Liver (tissue), 9 donors: ENCODE measurements around the gene TENM3. TPM values are rescaled to one million over a fixed set of nuclear protein-coding genes. Genes with fewer than 3 reads are reported as not detected.

Experiments used
- DNase-seq: peaks from one replicate; pipeline ENCODE4 v3.0.0-alpha.2; 2017; ENCODE audit warnings: low spot score
- H3K27ac ChIP-seq, 2 donors: one replicate each; pipeline ENCODE4 v1.7.0; 2013; ENCODE audit warnings: inconsistent platforms in 2 of 2, low read length in 2 of 2, control low read depth in 1 of 2, low read depth in 1 of 2, mild to moderate bottlenecking in 1 of 2
- H3K27me3 ChIP-seq, 4 donors: one replicate each; pipeline versions ENCODE4 v1.6.1 to v1.7.0; 2013; ENCODE audit warnings: low read length in 3 of 4, inconsistent platforms in 1 of 4, mild to moderate bottlenecking in 1 of 4, moderate library complexity in 1 of 4; ENCODE audit not compliant: control insufficient read depth in 4 of 4, insufficient read depth in 4 of 4
- H3K36me3 ChIP-seq, 4 donors: one replicate each; pipeline versions ENCODE4 v1.6.1 to v1.7.0; 2013; ENCODE audit warnings: low read length in 3 of 4, mild to moderate bottlenecking in 3 of 4, low read depth in 1 of 4, moderate library complexity in 1 of 4; ENCODE audit not compliant: control insufficient read depth in 4 of 4, insufficient read depth in 3 of 4
- H3K4me1 ChIP-seq, 4 donors: one replicate each; pipeline versions ENCODE4 v1.6.1 to v1.7.0; 2013; ENCODE audit warnings: low read length in 3 of 4, mild to moderate bottlenecking in 3 of 4, moderate library complexity in 1 of 4; ENCODE audit not compliant: control insufficient read depth in 4 of 4, insufficient read depth in 4 of 4
- H3K4me3 ChIP-seq, 3 donors: one replicate each; pipeline versions ENCODE4 v1.6.1 to v1.7.0; 2013; ENCODE audit warnings: low read length in 3 of 3, control low read depth in 1 of 3, low read depth in 1 of 3, mild to moderate bottlenecking in 1 of 3
- H3K9ac ChIP-seq, 2 donors: one replicate each; pipeline ENCODE4 v1.7.0; 2013; ENCODE audit warnings: low read length in 2 of 2, mild to moderate bottlenecking in 2 of 2, moderate library complexity in 2 of 2, control low read depth in 1 of 2, low read depth in 1 of 2
- H3K9me3 ChIP-seq, 4 donors: one replicate each; pipeline versions ENCODE4 v1.6.1 to v1.7.0; 2013; ENCODE audit warnings: low read length in 3 of 4; ENCODE audit not compliant: control insufficient read depth in 4 of 4
- ATF3 ChIP-seq: IDR thresholded peaks from 2 replicates; pipeline ENCODE4 v1.6.1; 2016; ENCODE audit warnings: antibody characterized with exemption
- CTCF ChIP-seq: fragments of 150-350 bp; IDR thresholded peaks from 2 replicates; pipeline ENCODE4 v1.5.1; 2017; ENCODE audit warnings: improper control_type of control experiment, low read depth, low read length; ENCODE audit not compliant: missing input control
- EGR1 ChIP-seq, 2 donors: IDR thresholded peaks; 2 replicates each; pipeline ENCODE4 v1.6.1; 2016 to 2018; ENCODE audit warnings: antibody characterized with exemption in 2 of 2, low read depth in 2 of 2
- FOXA1 ChIP-seq: IDR thresholded peaks from 2 replicates; pipeline ENCODE4 v1.6.1; 2016; ENCODE audit warnings: antibody characterized with exemption
- FOXA2 ChIP-seq: IDR thresholded peaks from 2 replicates; pipeline ENCODE4 v1.6.1; 2016; ENCODE audit warnings: antibody characterized with exemption
- GABPA ChIP-seq, 2 donors: IDR thresholded peaks in 1 of 2; conservative IDR thresholded peaks in 1 of 2; 2 replicates each; pipeline ENCODE4 v1.6.1; 2016; ENCODE audit warnings: antibody characterized with exemption in 2 of 2, mild to moderate bottlenecking in 1 of 2, moderate library complexity in 1 of 2
- HNF4A ChIP-seq, 2 donors: conservative IDR thresholded peaks; 2 replicates each; pipeline ENCODE4 v1.6.1; 2016; ENCODE audit warnings: antibody characterized with exemption in 2 of 2, mild to moderate bottlenecking in 2 of 2
- HNF4G ChIP-seq: IDR thresholded peaks from 2 replicates; pipeline ENCODE4 v1.6.1; 2016; ENCODE audit warnings: antibody characterized with exemption
- JUND ChIP-seq, 2 donors: IDR thresholded peaks; 2 replicates each; pipeline ENCODE4 v1.6.1; 2016; ENCODE audit warnings: antibody characterized with exemption in 2 of 2
- MAX ChIP-seq: IDR thresholded peaks from 2 replicates; pipeline ENCODE4 v1.6.1; 2016; ENCODE audit warnings: antibody characterized with exemption
- NR2F2 ChIP-seq: IDR thresholded peaks from 2 replicates; pipeline ENCODE4 v1.6.1; 2016; ENCODE audit warnings: antibody characterized with exemption
- RAD21 ChIP-seq, 2 donors: IDR thresholded peaks; 2 replicates each; pipeline ENCODE4 v1.6.1; 2016; ENCODE audit warnings: antibody characterized with exemption in 2 of 2, mild to moderate bottlenecking in 2 of 2
- REST ChIP-seq: IDR thresholded peaks from 2 replicates; pipeline ENCODE4 v1.6.1; 2016; ENCODE audit warnings: antibody characterized with exemption, mild to moderate bottlenecking
- RXRA ChIP-seq, 2 donors: IDR thresholded peaks; 2 replicates each; pipeline ENCODE4 v1.6.1; 2017 to 2018; ENCODE audit warnings: antibody characterized with exemption in 2 of 2, mild to moderate bottlenecking in 1 of 2
- SP1 ChIP-seq: IDR thresholded peaks from 2 replicates; pipeline ENCODE4 v1.6.1; 2018; ENCODE audit warnings: antibody characterized with exemption, mild to moderate bottlenecking
- TAF1 ChIP-seq: conservative IDR thresholded peaks from 2 replicates; pipeline ENCODE4 v1.6.1; 2016; ENCODE audit warnings: antibody characterized with exemption, mild to moderate bottlenecking
- YY1 ChIP-seq: IDR thresholded peaks from 2 replicates; pipeline ENCODE4 v1.6.1; 2016; ENCODE audit warnings: antibody characterized with exemption, mild to moderate bottlenecking
- WGBS: extraction: QIAGEN DNeasy Blood & Tissue Kit; methylation state at CpG from one replicate; pipeline ENCODE4 v1.1.7; 2013; 5-methylcytosine and 5-hydroxymethylcytosine counted together
- polyA plus RNA-seq, 2 donors: library from polyadenylated mRNA; stranded (reverse) in 1 of 2; unstranded in 1 of 2; fragments of 200-250 nt in 1 of 2; fragments of >200 nt in 1 of 2; fragmentation: Nextera tagmentation in 1 of 2; extraction: Ambion mirVana in 1 of 2; gene quantifications; one replicate each; pipeline versions ENCODE4 v1.2.1 to v1.2.3, GENCODE V29; 2013 to 2015
- total RNA-seq, 2 donors: library from RNA; depleted of rRNA; stranded (reverse); fragments of >200 nt; gene quantifications; one replicate each; pipeline ENCODE4 v1.2.3, GENCODE V29; 2014
- donor health status: healthy.
- donor health status: healthy.
- donor health status: healthy.
- donor health status: healthy.
- donor health status: healthy.

Gene TENM3
- total and polyA plus RNA-seq, 4 donors = 0.32 to 16.8 (median 0.70) TPM

GRCh38 chr4:182765987-182766856 is 523.0 kb downstream of the TENM3 start:
- H3K36me3 ChIP-seq = no peaks in the 10 kb centered on the region
- no peak overlapping the region for H3K4me3 ChIP-seq
- TF ChIP-seq RXRA (IDR thresholded peaks at IDR 0.05) (no peak), CTCF (no peak), NR2F2 (no peak), GABPA (IDR thresholded peaks at IDR 0.05 in 1 of 2, conservative IDR thresholded peaks at IDR 0.05 in 1 of 2) (no peak), FOXA2 (no peak), MAX (no peak), TAF1 (no peak), SP1 (no peak), HNF4A (conservative IDR thresholded peaks at IDR 0.05) (no peak), JUND (IDR thresholded peaks at IDR 0.05) (no peak), HNF4G (no peak), EGR1 (IDR thresholded peaks at IDR 0.05; ENCODE audit: low read depth in 2 of 2) (no peak), YY1 (no peak)
- no peaks in the 10 kb centered on the region for H3K4me1 ChIP-seq
- H3K27me3 ChIP-seq = no peaks in the 10 kb centered on the region
- no peaks in the 10 kb centered on the region for H3K9me3 ChIP-seq
- H3K9ac ChIP-seq = no peak overlapping the region
- no peak overlapping the region for H3K27ac ChIP-seq
- DNase-seq = no peak
- 79% methylated on average over 7 of the region's 7 CpGs for WGBS

- no peak for TF ChIP-seq REST
- no peak for TF ChIP-seq MAX
- TF ChIP-seq FOXA2 = no peak
- TF ChIP-seq JUND (IDR thresholded peaks at IDR 0.05) = no peak
- TF ChIP-seq HNF4A (conservative IDR thresholded peaks at IDR 0.05) = no peak
- no peak for TF ChIP-seq ATF3
- TF ChIP-seq RAD21 (IDR thresholded peaks at IDR 0.05) = no peak
- no peak for TF ChIP-seq TAF1
- no peak for TF ChIP-seq SP1
- no peak for TF ChIP-seq FOXA1
- no peak for TF ChIP-seq RXRA (IDR thresholded peaks at IDR 0.05)
- TF ChIP-seq YY1 = no peak
- no peak for TF ChIP-seq GABPA (IDR thresholded peaks at IDR 0.05 in 1 of 2, conservative IDR thresholded peaks at IDR 0.05 in 1 of 2)
- Histone ChIP-seq H3K4me3 (no peak overlapping the region), H3K9me3 (no peaks in the 10 kb centered on the region), H3K27me3 (no peaks in the 10 kb centered on the region), H3K4me1 (no peaks in the 10 kb centered on the region), H3K9ac (no peak overlapping the region), H3K36me3 (no peaks in the 10 kb centered on the region), H3K27ac (no peak overlapping the region)
- no peak for DNase-seq
- WGBS = 96% methylated on average over 5 of the region's 5 CpGs
These were observed 523.7 kb downstream of the TENM3 start for GRCh38 chr4:182766857-182767250.
